Keratinocyte (primary cell): ENCODE results near the gene HIPK4. TPM values are rescaled to one million over a fixed set of nuclear protein-coding genes. Genes with fewer than 3 reads are reported as not detected.

Source experiments
- DNase-seq: peaks from one replicate; pipeline ENCODE4 v3.0.0-alpha.2; 2011; ENCODE audit warnings: low read depth, missing footprints, low spot score
- FAIRE-seq: peaks from 2 replicates; lab custom pipeline; 2011; peaks lifted over from hg19 to GRCh38; lab: Jason Lieb, UNC
- H2AFZ ChIP-seq: 2 replicates; pipeline ENCODE4 v1.6.0; 2012; ENCODE audit warnings: low read length, control low read depth, inconsistent platforms; ENCODE audit not compliant: control insufficient read depth
- H3K27ac ChIP-seq: 2 replicates; pipeline ENCODE4 v1.5.1; 2011; ENCODE audit warnings: low read length; ENCODE audit not compliant: control insufficient read depth, insufficient read depth
- H3K27me3 ChIP-seq: 3 replicates; pipeline ENCODE4 v1.6.0; 2011; ENCODE audit warnings: low read length; ENCODE audit not compliant: control insufficient read depth, insufficient read depth; ENCODE audit errors: extremely low read depth
- H3K36me3 ChIP-seq, 2 experiments: 2 replicates in 1 of 2; 3 replicates in 1 of 2; pipeline ENCODE4 v1.5.1; 2011; ENCODE audit warnings: low read length in 2 of 2, mild to moderate bottlenecking in 1 of 2; ENCODE audit not compliant: control insufficient read depth in 2 of 2, insufficient read depth in 2 of 2; ENCODE audit errors: extremely low read depth in 1 of 2
- H3K4me1 ChIP-seq: 3 replicates; pipeline ENCODE4 v1.5.1; 2011; ENCODE audit warnings: low read length; ENCODE audit not compliant: control insufficient read depth, insufficient read depth; ENCODE audit errors: extremely low read depth
- H3K4me2 ChIP-seq: 3 replicates; pipeline ENCODE4 v1.6.0; 2011; ENCODE audit warnings: low read depth, low read length; ENCODE audit not compliant: control insufficient read depth, insufficient read depth; ENCODE audit errors: extremely low read depth
- H3K4me3 ChIP-seq, 3 experiments: fragments of 200-600 bp in 1 of 3; sonication (generic) in 1 of 3; 2 replicates in 2 of 3; 3 replicates in 1 of 3; pipeline ENCODE4 v1.5.1; 2011 to 2016; ENCODE audit warnings: low read length in 3 of 3, mild to moderate bottlenecking in 3 of 3, control low read depth in 2 of 3, inconsistent platforms in 1 of 3, low read depth in 1 of 3, mixed read lengths in 1 of 3, mixed run types in 1 of 3, moderate library complexity in 1 of 3; ENCODE audit not compliant: control insufficient read depth in 2 of 3, insufficient read depth in 2 of 3; ENCODE audit errors: extremely low read depth in 1 of 3
- H3K79me2 ChIP-seq: 2 replicates; pipeline ENCODE4 v1.6.0; 2012; ENCODE audit warnings: low read length; ENCODE audit not compliant: control insufficient read depth, insufficient read depth
- H3K9ac ChIP-seq: 3 replicates; pipeline ENCODE4 v1.6.0; 2011; ENCODE audit warnings: low read length; ENCODE audit not compliant: control insufficient read depth, insufficient read depth; ENCODE audit errors: extremely low read depth
- H3K9me1 ChIP-seq: 3 replicates; pipeline ENCODE4 v1.6.0; 2011; ENCODE audit warnings: low read length; ENCODE audit not compliant: control insufficient read depth, insufficient read depth; ENCODE audit errors: extremely low read depth
- H3K9me3 ChIP-seq: 2 replicates; pipeline ENCODE4 v1.5.1; 2012; ENCODE audit warnings: low read depth, low read length; ENCODE audit not compliant: control insufficient read depth
- H4K20me1 ChIP-seq: 3 replicates; pipeline ENCODE4 v1.6.0; 2011; ENCODE audit warnings: low read length; ENCODE audit not compliant: control insufficient read depth, insufficient read depth; ENCODE audit errors: extremely low read depth
- EZH2 ChIP-seq: IDR thresholded peaks from one replicate; pipeline ENCODE4 v1.6.1; 2012; ENCODE audit warnings: inconsistent platforms, mild to moderate bottlenecking, low read length, moderate library complexity
- dilution Hi-C: fragments of 300-500 bp; cut with MboI; formaldehyde crosslinking; loops from one replicate; pipeline ENCODE4 v1.7.0; 2020; ENCODE audit warnings: low sequenced_read_pairs; ENCODE audit not compliant: extremely low pct_ligation_motif_present
- polyA plus RNA-seq, 5 experiments: library from polyadenylated mRNA; depleted of rRNA in 3 of 5; stranded (reverse) in 3 of 5; stranded (forward) in 1 of 5; unstranded in 1 of 5; fragments of >200 nt; gene quantifications; 1 replicate in 1 of 5; 2 replicates in 3 of 5; 3 replicates in 1 of 5; pipeline versions ENCODE4 v1.2.1 to v1.2.3, GENCODE V29; 2011 to 2012; ENCODE audit warnings: missing spikeins in 2 of 5, low read depth in 1 of 5, low replicate concordance in 1 of 5
- TF ChIP-seq, protein P1 (sequence below), 3 experiments: IDR thresholded peaks in 1 of 3; conservative IDR thresholded peaks in 1 of 3; optimal IDR thresholded peaks in 1 of 3; 2 replicates in 2 of 3; 3 replicates in 1 of 3; pipeline versions ENCODE3 to v1.5.1; 2011; ENCODE audit warnings: low read length in 3 of 3, mild to moderate bottlenecking in 3 of 3, moderate library complexity in 2 of 3, control low read depth in 1 of 3, inconsistent platforms in 1 of 3; ENCODE audit not compliant: insufficient read depth in 2 of 3; ENCODE audit errors: extremely low read depth in 1 of 3

HIPK4 gene
- polyA plus RNA-seq, 1 donor (not counting 4 experiments of a cell fraction or from before 2014, with no cell fraction given) = 0.03 TPM

DNA sequence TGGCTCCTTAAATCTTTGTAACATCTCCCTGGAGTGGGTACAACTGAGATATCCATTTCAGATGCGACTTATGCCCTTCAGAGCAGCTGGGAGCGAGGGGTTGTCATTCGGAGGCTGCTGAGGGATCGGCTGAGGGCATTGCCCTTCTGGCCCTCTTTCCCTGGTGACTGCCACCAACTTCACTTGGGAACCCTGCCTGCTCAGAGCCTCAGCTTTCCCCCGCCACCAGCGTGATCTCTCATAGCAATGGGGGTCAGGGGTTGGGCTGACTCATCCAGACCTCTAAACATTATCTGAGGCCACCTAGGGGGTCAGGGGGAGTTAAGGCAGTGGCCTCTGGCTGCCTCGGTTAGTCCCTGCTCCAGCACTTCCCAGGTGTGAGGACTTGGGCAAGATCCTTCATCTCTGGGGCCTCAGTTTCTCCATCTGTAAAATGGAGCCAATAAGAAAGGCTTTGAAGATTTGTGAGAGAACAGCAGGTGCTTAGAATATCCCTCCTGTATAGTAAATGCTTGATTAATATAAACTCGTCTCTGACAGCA lies 22.0 kb upstream of the HIPK4 start:
- Histone ChIP-seq H3K9me3 (no peaks in the 10 kb centered on the region), H3K4me1 (peaks cover 12% of the 10 kb centered on the region), H3K9ac (no peak overlapping the region), H3K36me3 (no peaks in the 10 kb centered on the region), H4K20me1 (no peaks in the 10 kb centered on the region), H3K27me3 (no peaks in the 10 kb centered on the region), H3K79me2 (no peaks in the 10 kb centered on the region), H3K4me3 (no peak overlapping the region), H3K27ac (no peak overlapping the region), H3K4me2 (no peak overlapping the region), H2AFZ (no peak overlapping the region), H3K9me1 (no peaks in the 10 kb centered on the region)
- TF ChIP-seq EZH2 = no peak
- TF ChIP-seq, protein P1, sequence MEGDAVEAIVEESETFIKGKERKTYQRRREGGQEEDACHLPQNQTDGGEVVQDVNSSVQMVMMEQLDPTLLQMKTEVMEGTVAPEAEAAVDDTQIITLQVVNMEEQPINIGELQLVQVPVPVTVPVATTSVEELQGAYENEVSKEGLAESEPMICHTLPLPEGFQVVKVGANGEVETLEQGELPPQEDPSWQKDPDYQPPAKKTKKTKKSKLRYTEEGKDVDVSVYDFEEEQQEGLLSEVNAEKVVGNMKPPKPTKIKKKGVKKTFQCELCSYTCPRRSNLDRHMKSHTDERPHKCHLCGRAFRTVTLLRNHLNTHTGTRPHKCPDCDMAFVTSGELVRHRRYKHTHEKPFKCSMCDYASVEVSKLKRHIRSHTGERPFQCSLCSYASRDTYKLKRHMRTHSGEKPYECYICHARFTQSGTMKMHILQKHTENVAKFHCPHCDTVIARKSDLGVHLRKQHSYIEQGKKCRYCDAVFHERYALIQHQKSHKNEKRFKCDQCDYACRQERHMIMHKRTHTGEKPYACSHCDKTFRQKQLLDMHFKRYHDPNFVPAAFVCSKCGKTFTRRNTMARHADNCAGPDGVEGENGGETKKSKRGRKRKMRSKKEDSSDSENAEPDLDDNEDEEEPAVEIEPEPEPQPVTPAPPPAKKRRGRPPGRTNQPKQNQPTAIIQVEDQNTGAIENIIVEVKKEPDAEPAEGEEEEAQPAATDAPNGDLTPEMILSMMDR (optimal IDR thresholded peaks at IDR 0.05 in 1 of 3, IDR thresholded peaks at IDR 0.05 in 1 of 3, conservative IDR thresholded peaks at IDR 0.05 in 1 of 3; ENCODE audit: extremely low read depth in 1 of 3, insufficient read depth in 2 of 3, low read length in 3 of 3) = no peak
- no peak for DNase-seq
- dilution Hi-C loops = no loop called here
- FAIRE-seq = no peak

- dilution Hi-C loops = no loop called here
- Histone ChIP-seq H3K4me3 (no peak overlapping the region), H3K4me1 (peaks cover 11% of the 10 kb centered on the region), H3K79me2 (no peaks in the 10 kb centered on the region), H3K27ac (no peak overlapping the region), H3K4me2 (peak overlapping the region; percentile 64), H3K27me3 (no peaks in the 10 kb centered on the region), H3K9me1 (no peaks in the 10 kb centered on the region), H4K20me1 (no peaks in the 10 kb centered on the region), H3K36me3 (no peaks in the 10 kb centered on the region), H2AFZ (peak overlapping the region; percentile 91), H3K9ac (peak overlapping the region; percentile 33), H3K9me3 (no peaks in the 10 kb centered on the region)
- FAIRE-seq = peak; percentile 13
- TF ChIP-seq, protein P1 (optimal IDR thresholded peaks at IDR 0.05 in 1 of 3, IDR thresholded peaks at IDR 0.05 in 1 of 3, conservative IDR thresholded peaks at IDR 0.05 in 1 of 3; ENCODE audit: extremely low read depth in 1 of 3, insufficient read depth in 2 of 3, low read length in 3 of 3) = no peak
- TF ChIP-seq EZH2 = no peak
- no peak for DNase-seq
Measured at GRCh38 chr19:40411125-40411842, 21.3 kb upstream of the HIPK4 start.
